ENCODE measurements around the gene NDUFAF7. TPM values are rescaled to one million over a fixed set of nuclear protein-coding genes. Genes with fewer than 3 reads are reported as not detected.

Gene NDUFAF7
- total RNA-seq, 1 experiment from 2014 or later: 103 TPM

DNA sequence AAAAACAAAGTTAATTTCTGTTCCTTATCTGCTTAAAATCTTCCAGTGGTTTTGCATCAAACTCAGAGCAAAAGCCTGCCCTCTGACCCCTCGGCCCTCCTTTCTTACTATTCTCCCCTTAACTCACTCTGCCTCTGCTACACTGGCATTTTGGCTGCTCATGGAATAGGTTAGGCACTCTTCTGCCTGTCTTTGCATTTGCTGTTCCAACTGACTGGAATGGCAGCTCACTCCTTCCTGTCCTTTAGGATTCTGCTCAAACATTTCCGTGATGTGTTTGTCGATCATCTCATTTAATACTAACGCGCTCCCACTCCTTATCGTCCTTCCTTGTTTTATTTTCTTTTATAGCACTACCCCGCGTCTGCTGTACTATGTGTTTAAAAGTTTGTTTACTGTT lies 877 bp upstream of the NDUFAF7 start:
- H3K14ac ChIP-seq (ENCODE audit: insufficient read depth, low read length): no peak overlapping the region
- H2BK12ac ChIP-seq (ENCODE audit: insufficient read length, low read depth, low read length): no peak overlapping the region
- no peak overlapping the region for H3K4ac ChIP-seq (ENCODE audit: low read depth, low read length)
- peaks cover 18% of the 10 kb centered on the region for H3K23me2 ChIP-seq (ENCODE audit: insufficient read length, low read depth, low read length, poor library complexity, severe bottlenecking)
- H3K23ac ChIP-seq (ENCODE audit: insufficient read length, low read depth, low read length): no peak overlapping the region
- H3K4me2 ChIP-seq (ENCODE audit: insufficient read depth, insufficient read length, low read length): peak overlapping the region; percentile 92
- H3K56ac ChIP-seq (ENCODE audit: insufficient read length, low read depth, low read length): no peak overlapping the region
- TF ChIP-seq, protein P1, sequence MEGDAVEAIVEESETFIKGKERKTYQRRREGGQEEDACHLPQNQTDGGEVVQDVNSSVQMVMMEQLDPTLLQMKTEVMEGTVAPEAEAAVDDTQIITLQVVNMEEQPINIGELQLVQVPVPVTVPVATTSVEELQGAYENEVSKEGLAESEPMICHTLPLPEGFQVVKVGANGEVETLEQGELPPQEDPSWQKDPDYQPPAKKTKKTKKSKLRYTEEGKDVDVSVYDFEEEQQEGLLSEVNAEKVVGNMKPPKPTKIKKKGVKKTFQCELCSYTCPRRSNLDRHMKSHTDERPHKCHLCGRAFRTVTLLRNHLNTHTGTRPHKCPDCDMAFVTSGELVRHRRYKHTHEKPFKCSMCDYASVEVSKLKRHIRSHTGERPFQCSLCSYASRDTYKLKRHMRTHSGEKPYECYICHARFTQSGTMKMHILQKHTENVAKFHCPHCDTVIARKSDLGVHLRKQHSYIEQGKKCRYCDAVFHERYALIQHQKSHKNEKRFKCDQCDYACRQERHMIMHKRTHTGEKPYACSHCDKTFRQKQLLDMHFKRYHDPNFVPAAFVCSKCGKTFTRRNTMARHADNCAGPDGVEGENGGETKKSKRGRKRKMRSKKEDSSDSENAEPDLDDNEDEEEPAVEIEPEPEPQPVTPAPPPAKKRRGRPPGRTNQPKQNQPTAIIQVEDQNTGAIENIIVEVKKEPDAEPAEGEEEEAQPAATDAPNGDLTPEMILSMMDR (conservative IDR thresholded peaks at IDR 0.05): no peak
- Mint-ChIP-seq H3K27me3 (ENCODE audit: low read depth) (no peaks in the 10 kb centered on the region), H3K4me3 (no peak overlapping the region), H3K36me3 (ENCODE audit: insufficient read depth in 1 of 3, low read depth in 3 of 3) (peaks cover 29 to 55% (median 34%) of the 10 kb centered on the region in 3 experiments), H3K9me3 (no peaks in the 10 kb centered on the region; a peak in 1 of 5 replicates), H3K4me1 (peaks cover 48 to 59% of the 10 kb centered on the region in 2 experiments), H3K27ac (no peak overlapping the region)
- no peak overlapping the region for H2AK5ac ChIP-seq (ENCODE audit: insufficient read length, low read length)
- H3K27me3 ChIP-seq (ENCODE audit: insufficient read depth, low read length): no peaks in the 10 kb centered on the region
- H2BK5ac ChIP-seq (ENCODE audit: insufficient read length, low read length): no peak overlapping the region
- H3K4me1 ChIP-seq (ENCODE audit: insufficient read depth, low read length): peaks cover 4% of the 10 kb centered on the region; the same call in 1 of the 2 replicates
- no CpG with 5 or more reads among the region's 8 CpGs for WGBS (ENCODE audit: extremely low coverage, insufficient read length, low lambda C conversion rate)
- H3K79me1 ChIP-seq (ENCODE audit: insufficient read depth, low read depth, low read length, poor library complexity, severe bottlenecking): no peaks in the 10 kb centered on the region
- H2BK120ac ChIP-seq (ENCODE audit: low read depth, low read length, poor library complexity, severe bottlenecking): no peak overlapping the region
- H3K9me3 ChIP-seq (ENCODE audit: control insufficient read depth, low read depth, low read length): no peaks in the 10 kb centered on the region
- no peak overlapping the region for H2BK20ac ChIP-seq (ENCODE audit: low read depth, low read length, poor library complexity, severe bottlenecking)
- no peaks in the 10 kb centered on the region for H4K20me1 ChIP-seq (ENCODE audit: control insufficient read depth, insufficient read depth, insufficient read length)
- no peak overlapping the region for H2AFZ ChIP-seq (ENCODE audit: low read length)
- H3K79me2 ChIP-seq (ENCODE audit: insufficient read depth, low read length): peaks cover 61% of the 10 kb centered on the region
- no peak overlapping the region for H4K8ac ChIP-seq (replicated peaks; ENCODE audit: insufficient read length, low read depth, low read length)
- no peak overlapping the region for H2BK15ac ChIP-seq (ENCODE audit: low read depth, low read length)
- no peak for DNase-seq
- H4K5ac ChIP-seq (ENCODE audit: insufficient read length, low read depth, low read length): no peak overlapping the region
- H4K91ac ChIP-seq (ENCODE audit: insufficient read length, low read depth, low read length): no peak overlapping the region
- H3K27ac ChIP-seq (ENCODE audit: insufficient read length, low read depth, low read length): no peak overlapping the region
- H3K18ac ChIP-seq (ENCODE audit: insufficient read length, low read depth, low read length): no peak overlapping the region
- peak overlapping the region; percentile 64 for H3K9ac ChIP-seq (ENCODE audit: extremely low read depth, insufficient read length, low read length)
- H3T11ph ChIP-seq (ENCODE audit: low read length): no peak overlapping the region

Measured in H9 (cell line).